HEK293 (cell line): ENCODE measurements around the gene SUOX.
A peak's percentile ranks its signal among the peaks of the same experiment; 100 is the strongest.

Source experiments
- CTCF ChIA-PET: fragments of 350-600 bp; formaldehyde crosslinking; extraction: SDS; loops from one replicate; lab custom pipeline; 2021; ENCODE audit warnings: antibody characterized with exemption; lab: Yijun Ruan, JAX
- POLR2A ChIA-PET: fragments of 300-600 bp; formaldehyde crosslinking; extraction: SDS; loops from one replicate; lab custom pipeline; 2020; ENCODE audit warnings: antibody characterized with exemption, inconsistent platforms; lab: Yijun Ruan, JAX
- H3K27ac ChIP-seq: fragments of 200-500 bp; sonication (Bioruptor generic); 2 replicates; pipeline ENCODE4 v1.5.1; 2014; ENCODE audit warnings: low read depth, low read length, control low read depth, inconsistent platforms; ENCODE audit errors: extremely low read depth
- H3K36me3 ChIP-seq, 2 experiments: fragments of 200-500 bp in 1 of 2; sonication (Bioruptor generic) in 1 of 2; 1 replicate in 1 of 2; 2 replicates in 1 of 2; pipeline ENCODE4 v1.5.1; 2014 to 2017; ENCODE audit warnings: inconsistent platforms in 2 of 2, low read length in 2 of 2; ENCODE audit not compliant: control insufficient read depth in 2 of 2, insufficient read depth in 1 of 2
- H3K4me1 ChIP-seq: fragments of 200-500 bp; sonication (Bioruptor generic); 2 replicates; pipeline ENCODE4 v1.5.1; 2014; ENCODE audit warnings: mild to moderate bottlenecking, low read length, inconsistent platforms; ENCODE audit not compliant: control insufficient read depth, insufficient read depth
- H3K4me3 ChIP-seq: 2 replicates; pipeline ENCODE4 v1.5.1; 2011; ENCODE audit warnings: low read depth, mild to moderate bottlenecking, control low read depth, low read length, moderate library complexity
- H3K9me3 ChIP-seq: fragments of 200-500 bp; sonication (Bioruptor generic); 2 replicates; pipeline ENCODE4 v1.5.1; 2014; ENCODE audit warnings: low read depth, low read length, inconsistent platforms; ENCODE audit not compliant: control insufficient read depth, insufficient read depth
- BCL11B ChIP-seq: fragments of 450-650 bp; formaldehyde crosslinking; IDR thresholded peaks from 2 replicates; pipeline ENCODE4 v1.5.1; 2016; ENCODE audit warnings: low read depth, missing biosample characterization, missing genetic modification characterization
- EGR2 ChIP-seq: fragments of 450-650 bp; formaldehyde crosslinking; IDR thresholded peaks from 2 replicates; pipeline ENCODE4 v1.5.1; 2016; ENCODE audit warnings: low read depth, missing biosample characterization, missing genetic modification characterization
- GLIS2 ChIP-seq: fragments of 450-650 bp; formaldehyde crosslinking; IDR thresholded peaks from 2 replicates; pipeline ENCODE4 v1.5.1; 2016; ENCODE audit warnings: missing biosample characterization, missing genetic modification characterization
- IKZF3 ChIP-seq: fragments of 450-650 bp; IDR thresholded peaks from 2 replicates; pipeline ENCODE4 v1.5.0; 2018; ENCODE audit warnings: missing biosample characterization, mild to moderate bottlenecking, missing genetic modification characterization, moderate library complexity
- KLF10 ChIP-seq: fragments of 450-650 bp; IDR thresholded peaks from 2 replicates; pipeline ENCODE4 v1.5.1; 2018; ENCODE audit warnings: missing biosample characterization, mild to moderate bottlenecking, missing genetic modification characterization
- KLF7 ChIP-seq: fragments of 450-650 bp; formaldehyde crosslinking; IDR thresholded peaks from 2 replicates; pipeline ENCODE4 v1.5.1; 2016; ENCODE audit warnings: missing biosample characterization, missing genetic modification characterization, borderline replicate concordance
- REPIN1 ChIP-seq: fragments of 450-650 bp; formaldehyde crosslinking; IDR thresholded peaks from 2 replicates; pipeline ENCODE4 v1.5.1; 2017; ENCODE audit warnings: missing biosample characterization, missing genetic modification characterization, low read depth
- SETDB1 ChIP-seq: IDR thresholded peaks from one replicate; pipeline ENCODE4 v1.6.1; 2017; ENCODE audit warnings: mild to moderate bottlenecking, low read length, moderate library complexity, mixed read lengths; ENCODE audit not compliant: insufficient read length
- TCF7L2 ChIP-seq: IDR thresholded peaks from 2 replicates; pipeline ENCODE4 v1.6.1; 2011; ENCODE audit warnings: low read depth, mild to moderate bottlenecking, inconsistent platforms, low read length, moderate library complexity, borderline replicate concordance
- TRIM28 ChIP-seq: IDR thresholded peaks from 2 replicates; pipeline ENCODE4 v1.6.1; 2011; ENCODE audit warnings: low read length, control low read depth, borderline replicate concordance
- ZNF10 ChIP-seq: fragments of 450-650 bp; formaldehyde crosslinking; IDR thresholded peaks from 2 replicates; pipeline ENCODE4 v1.5.1; 2017; ENCODE audit warnings: missing biosample characterization, missing genetic modification characterization
- ZNF138 ChIP-seq: fragments of 450-650 bp; formaldehyde crosslinking; IDR thresholded peaks from 2 replicates; pipeline ENCODE4 v1.5.1; 2016; ENCODE audit warnings: missing biosample characterization, missing genetic modification characterization, borderline replicate concordance
- ZNF155 ChIP-seq: fragments of 450-650 bp; formaldehyde crosslinking; IDR thresholded peaks from 2 replicates; pipeline ENCODE4 v1.5.1; 2016; ENCODE audit warnings: missing biosample characterization, missing genetic modification characterization
- ZNF214 ChIP-seq: fragments of 450-650 bp; formaldehyde crosslinking; IDR thresholded peaks from 2 replicates; pipeline ENCODE4 v1.5.1; 2017; ENCODE audit warnings: missing biosample characterization, mild to moderate bottlenecking, missing genetic modification characterization, borderline replicate concordance
- ZNF221 ChIP-seq: fragments of 450-650 bp; formaldehyde crosslinking; IDR thresholded peaks from 2 replicates; pipeline ENCODE4 v1.5.1; 2017; ENCODE audit warnings: missing biosample characterization, missing genetic modification characterization, borderline replicate concordance
- ZNF24 ChIP-seq: fragments of 450-650 bp; formaldehyde crosslinking; IDR thresholded peaks from 2 replicates; pipeline ENCODE4 v1.5.1; 2016; ENCODE audit warnings: missing biosample characterization, missing genetic modification characterization
- ZNF416 ChIP-seq: fragments of 450-650 bp; formaldehyde crosslinking; IDR thresholded peaks from 2 replicates; pipeline ENCODE4 v1.5.1; 2016; ENCODE audit warnings: missing biosample characterization, missing genetic modification characterization
- ZNF510 ChIP-seq: fragments of 450-650 bp; formaldehyde crosslinking; IDR thresholded peaks from 2 replicates; pipeline ENCODE4 v1.5.1; 2018; ENCODE audit warnings: mild to moderate bottlenecking, missing genetic modification characterization, missing biosample characterization; ENCODE audit not compliant: insufficient replicate concordance
- ZNF530 ChIP-seq: fragments of 450-650 bp; formaldehyde crosslinking; IDR thresholded peaks from 2 replicates; pipeline ENCODE4 v1.5.1; 2016; ENCODE audit warnings: low read depth, missing biosample characterization, missing genetic modification characterization
- ZNF558 ChIP-seq: fragments of 450-650 bp; formaldehyde crosslinking; IDR thresholded peaks from 2 replicates; pipeline ENCODE4 v1.5.1; 2016; ENCODE audit warnings: missing biosample characterization, missing genetic modification characterization
- ZNF585B ChIP-seq: fragments of 450-650 bp; formaldehyde crosslinking; IDR thresholded peaks from 2 replicates; pipeline ENCODE4 v1.5.1; 2016; ENCODE audit warnings: missing biosample characterization, missing genetic modification characterization
- ZNF623 ChIP-seq: fragments of 450-650 bp; formaldehyde crosslinking; IDR thresholded peaks from 2 replicates; pipeline ENCODE4 v1.5.1; 2016; ENCODE audit warnings: missing biosample characterization, missing genetic modification characterization
- ZNF629 ChIP-seq: fragments of 450-650 bp; formaldehyde crosslinking; IDR thresholded peaks from 2 replicates; pipeline ENCODE4 v1.5.1; 2017; ENCODE audit warnings: missing biosample characterization, missing genetic modification characterization
- ZNF791 ChIP-seq: fragments of 450-650 bp; formaldehyde crosslinking; IDR thresholded peaks from 2 replicates; pipeline ENCODE4 v1.5.1; 2016; ENCODE audit warnings: missing biosample characterization, missing genetic modification characterization
- ZNF792 ChIP-seq: fragments of 450-650 bp; formaldehyde crosslinking; IDR thresholded peaks from 2 replicates; pipeline ENCODE4 v1.5.1; 2016; ENCODE audit warnings: missing biosample characterization, missing genetic modification characterization
- ZSCAN16 ChIP-seq: fragments of 450-650 bp; formaldehyde crosslinking; IDR thresholded peaks from 2 replicates; pipeline ENCODE4 v1.5.1; 2016; ENCODE audit warnings: missing biosample characterization, missing genetic modification characterization
- TF ChIP-seq, protein P1 (sequence below): fragments of 450-650 bp; IDR thresholded peaks from 2 replicates; pipeline ENCODE4 v1.5.1; 2018; ENCODE audit warnings: missing biosample characterization, missing genetic modification characterization
- TF ChIP-seq, protein P2 (sequence below): fragments of 450-650 bp; formaldehyde crosslinking; IDR thresholded peaks from 2 replicates; pipeline ENCODE4 v1.5.1; 2017; ENCODE audit warnings: missing biosample characterization, missing genetic modification characterization
- TF ChIP-seq, protein P3 (sequence below): fragments of 450-650 bp; formaldehyde crosslinking; IDR thresholded peaks from 2 replicates; pipeline ENCODE4 v1.5.1; 2017; ENCODE audit warnings: missing biosample characterization, missing genetic modification characterization
- TF ChIP-seq, protein P4 (sequence below): fragments of 450-650 bp; formaldehyde crosslinking; IDR thresholded peaks from 2 replicates; pipeline ENCODE4 v1.5.1; 2016; ENCODE audit warnings: missing biosample characterization, missing genetic modification characterization
- TF ChIP-seq, protein P5 (sequence below): fragments of 450-650 bp; formaldehyde crosslinking; IDR thresholded peaks from 2 replicates; pipeline ENCODE4 v1.5.1; 2017; ENCODE audit warnings: missing biosample characterization, missing genetic modification characterization

SUOX gene

DNA sequence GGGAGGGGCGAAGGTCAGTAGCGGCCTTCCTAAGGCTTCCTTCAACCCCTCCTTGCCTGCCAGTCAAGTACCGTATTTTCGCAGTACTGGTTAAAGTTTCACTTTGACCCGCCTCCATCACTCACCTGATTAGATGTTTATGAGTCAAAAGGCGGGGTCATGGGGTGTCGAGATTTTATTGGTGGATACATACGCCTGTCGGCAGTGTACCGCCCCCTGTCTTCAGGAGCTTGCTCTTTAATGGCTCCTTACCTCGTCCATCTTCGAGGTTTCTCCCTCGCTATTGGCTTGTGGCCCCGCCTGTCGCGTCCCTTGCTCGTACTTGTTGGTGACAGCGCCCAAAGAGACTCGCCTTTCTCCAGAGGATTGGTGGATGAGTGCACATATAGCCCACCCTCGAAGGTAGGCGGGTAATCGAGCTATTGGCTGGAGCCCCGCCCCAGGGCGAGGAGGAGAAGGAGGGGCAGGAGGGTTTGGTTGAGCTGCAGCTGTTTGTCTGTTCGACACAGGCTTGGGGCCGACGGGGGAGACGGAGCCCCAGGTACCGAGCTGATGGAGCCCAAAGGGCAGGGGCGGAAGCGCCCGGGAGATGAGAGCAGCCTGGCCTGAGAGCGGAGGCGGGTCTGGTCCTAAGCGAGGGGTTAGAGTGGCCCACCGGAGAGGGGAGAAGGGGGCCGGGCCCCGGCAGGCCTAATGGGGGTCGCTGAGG is 23.3 kb upstream of the SUOX start, which contains the start of gene RAB5B:
RAB5B (plus strand) TSS at position 480 of the 709 bp plus-strand sequence. CDS start 12,883 bp downstream, outside the sequence.
- Histone ChIP-seq H3K27ac (peak within 1 kb of the TSS; percentile 83), H3K9me3 (no peaks in the 10 kb centered on the region), H3K4me3 (peak within 1 kb of the TSS; percentile 87), H3K4me1 (peaks cover 4% of the 10 kb centered on the region; the same call in 1 of the 2 replicates), H3K36me3 (peaks cover 13 to 63% of the 10 kb centered on the region in 2 experiments)
- POLR2A ChIA-PET: interaction anchor here (0.6 to 2.6 kb wide), 37 partner anchors 11 to 1612 kb away, joined by 3 to 66 read pairs (median 7); partner anchors contain the start of genes CD63, DNAJC14, NACA and ORMDL2
- CTCF ChIA-PET: interaction anchor here (0.5 to 3.0 kb wide), 15 partner anchors 18 to 601 kb away, joined by 3 to 30 read pairs (median 5); partner anchors contain the start of gene SUOX
- TF ChIP-seq GLIS2 (tag by site-specific recombination) (peak; percentile 98), ZNF558 (tag by site-specific recombination) (no peak), ZNF510 (no peak), IKZF3 (tag by site-specific recombination) (no peak), ZNF155 (no peak), ZNF221 (no peak), KLF10 (tag by site-specific recombination) (peak; percentile 83; the same call in 1 of the 2 replicates), ZNF138 (tag by site-specific recombination) (no peak), ZNF416 (tag by site-specific recombination) (no peak), BCL11B (tag by site-specific recombination) (no peak), KLF7 (tag by site-specific recombination) (peak; percentile 85; the same call in 1 of the 2 replicates), ZNF10 (tag by site-specific recombination) (peak; percentile 99), ZNF24 (tag by site-specific recombination) (no peak), TRIM28 (no peak), TCF7L2 (no peak), ZNF585B (tag by site-specific recombination) (no peak), ZNF530 (no peak), EGR2 (tag by site-specific recombination) (peak; percentile 70), ZNF791 (no peak), ZNF792 (no peak), ZNF623 (tag by site-specific recombination) (no peak), SETDB1 (no peak), ZNF629 (0 out of 2 replicates have a peak, but pooled peaks have one; percentile 8), ZNF214 (no peak), ZSCAN16 (tag by site-specific recombination) (no peak), REPIN1 (tag by site-specific recombination) (no peak)
- TF ChIP-seq, protein P1, sequence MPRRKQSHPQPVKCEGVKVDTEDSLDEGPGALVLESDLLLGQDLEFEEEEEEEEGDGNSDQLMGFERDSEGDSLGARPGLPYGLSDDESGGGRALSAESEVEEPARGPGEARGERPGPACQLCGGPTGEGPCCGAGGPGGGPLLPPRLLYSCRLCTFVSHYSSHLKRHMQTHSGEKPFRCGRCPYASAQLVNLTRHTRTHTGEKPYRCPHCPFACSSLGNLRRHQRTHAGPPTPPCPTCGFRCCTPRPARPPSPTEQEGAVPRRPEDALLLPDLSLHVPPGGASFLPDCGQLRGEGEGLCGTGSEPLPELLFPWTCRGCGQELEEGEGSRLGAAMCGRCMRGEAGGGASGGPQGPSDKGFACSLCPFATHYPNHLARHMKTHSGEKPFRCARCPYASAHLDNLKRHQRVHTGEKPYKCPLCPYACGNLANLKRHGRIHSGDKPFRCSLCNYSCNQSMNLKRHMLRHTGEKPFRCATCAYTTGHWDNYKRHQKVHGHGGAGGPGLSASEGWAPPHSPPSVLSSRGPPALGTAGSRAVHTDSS (tag by site-specific recombination): no peak
- TF ChIP-seq, protein P2, sequence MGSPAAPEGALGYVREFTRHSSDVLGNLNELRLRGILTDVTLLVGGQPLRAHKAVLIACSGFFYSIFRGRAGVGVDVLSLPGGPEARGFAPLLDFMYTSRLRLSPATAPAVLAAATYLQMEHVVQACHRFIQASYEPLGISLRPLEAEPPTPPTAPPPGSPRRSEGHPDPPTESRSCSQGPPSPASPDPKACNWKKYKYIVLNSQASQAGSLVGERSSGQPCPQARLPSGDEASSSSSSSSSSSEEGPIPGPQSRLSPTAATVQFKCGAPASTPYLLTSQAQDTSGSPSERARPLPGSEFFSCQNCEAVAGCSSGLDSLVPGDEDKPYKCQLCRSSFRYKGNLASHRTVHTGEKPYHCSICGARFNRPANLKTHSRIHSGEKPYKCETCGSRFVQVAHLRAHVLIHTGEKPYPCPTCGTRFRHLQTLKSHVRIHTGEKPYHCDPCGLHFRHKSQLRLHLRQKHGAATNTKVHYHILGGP (tag by site-specific recombination): no peak
- TF ChIP-seq, protein P3, sequence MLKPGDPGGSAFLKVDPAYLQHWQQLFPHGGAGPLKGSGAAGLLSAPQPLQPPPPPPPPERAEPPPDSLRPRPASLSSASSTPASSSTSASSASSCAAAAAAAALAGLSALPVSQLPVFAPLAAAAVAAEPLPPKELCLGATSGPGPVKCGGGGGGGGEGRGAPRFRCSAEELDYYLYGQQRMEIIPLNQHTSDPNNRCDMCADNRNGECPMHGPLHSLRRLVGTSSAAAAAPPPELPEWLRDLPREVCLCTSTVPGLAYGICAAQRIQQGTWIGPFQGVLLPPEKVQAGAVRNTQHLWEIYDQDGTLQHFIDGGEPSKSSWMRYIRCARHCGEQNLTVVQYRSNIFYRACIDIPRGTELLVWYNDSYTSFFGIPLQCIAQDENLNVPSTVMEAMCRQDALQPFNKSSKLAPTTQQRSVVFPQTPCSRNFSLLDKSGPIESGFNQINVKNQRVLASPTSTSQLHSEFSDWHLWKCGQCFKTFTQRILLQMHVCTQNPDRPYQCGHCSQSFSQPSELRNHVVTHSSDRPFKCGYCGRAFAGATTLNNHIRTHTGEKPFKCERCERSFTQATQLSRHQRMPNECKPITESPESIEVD (tag by site-specific recombination): no peak
- TF ChIP-seq, protein P4, sequence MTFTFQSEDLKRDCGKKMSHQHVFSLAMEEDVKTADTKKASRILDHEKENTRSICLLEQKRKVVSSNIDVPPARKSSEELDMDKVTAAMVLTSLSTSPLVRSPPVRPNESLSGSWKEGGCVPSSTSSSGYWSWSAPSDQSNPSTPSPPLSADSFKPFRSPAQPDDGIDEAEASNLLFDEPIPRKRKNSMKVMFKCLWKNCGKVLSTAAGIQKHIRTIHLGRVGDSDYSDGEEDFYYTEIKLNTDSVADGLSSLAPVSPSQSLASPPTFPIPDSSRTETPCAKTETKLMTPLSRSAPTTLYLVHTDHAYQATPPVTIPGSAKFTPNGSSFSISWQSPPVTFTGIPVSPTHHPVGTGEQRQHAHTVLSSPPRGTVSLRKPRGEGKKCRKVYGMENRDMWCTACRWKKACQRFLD: no peak
- TF ChIP-seq, protein P5, sequence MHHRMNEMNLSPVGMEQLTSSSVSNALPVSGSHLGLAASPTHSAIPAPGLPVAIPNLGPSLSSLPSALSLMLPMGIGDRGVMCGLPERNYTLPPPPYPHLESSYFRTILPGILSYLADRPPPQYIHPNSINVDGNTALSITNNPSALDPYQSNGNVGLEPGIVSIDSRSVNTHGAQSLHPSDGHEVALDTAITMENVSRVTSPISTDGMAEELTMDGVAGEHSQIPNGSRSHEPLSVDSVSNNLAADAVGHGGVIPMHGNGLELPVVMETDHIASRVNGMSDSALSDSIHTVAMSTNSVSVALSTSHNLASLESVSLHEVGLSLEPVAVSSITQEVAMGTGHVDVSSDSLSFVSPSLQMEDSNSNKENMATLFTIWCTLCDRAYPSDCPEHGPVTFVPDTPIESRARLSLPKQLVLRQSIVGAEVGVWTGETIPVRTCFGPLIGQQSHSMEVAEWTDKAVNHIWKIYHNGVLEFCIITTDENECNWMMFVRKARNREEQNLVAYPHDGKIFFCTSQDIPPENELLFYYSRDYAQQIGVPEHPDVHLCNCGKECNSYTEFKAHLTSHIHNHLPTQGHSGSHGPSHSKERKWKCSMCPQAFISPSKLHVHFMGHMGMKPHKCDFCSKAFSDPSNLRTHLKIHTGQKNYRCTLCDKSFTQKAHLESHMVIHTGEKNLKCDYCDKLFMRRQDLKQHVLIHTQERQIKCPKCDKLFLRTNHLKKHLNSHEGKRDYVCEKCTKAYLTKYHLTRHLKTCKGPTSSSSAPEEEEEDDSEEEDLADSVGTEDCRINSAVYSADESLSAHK: 0 out of 2 replicates have a peak, but pooled peaks have one; percentile 31
